HCT116 (cell line): Measurements from ENCODE around the gene GLI3.

Experiments used
- CEBPB ChIP-seq: IDR thresholded peaks from 2 replicates; pipeline ENCODE4 v1.6.1; 2012; ENCODE audit warnings: low read depth
- EZH2 ChIP-seq: fragments of 200-600 bp; sonication (generic); IDR thresholded peaks from 2 replicates; pipeline ENCODE4 v1.6.1; 2017; ENCODE audit warnings: antibody characterized with exemption, mixed run types
- JUND ChIP-seq: IDR thresholded peaks from 2 replicates; pipeline ENCODE4 v1.6.1; 2012
- MAX ChIP-seq: IDR thresholded peaks from 2 replicates; pipeline ENCODE4 v1.6.1; 2012
- POLR2A ChIP-seq: IDR thresholded peaks from 2 replicates; pipeline ENCODE4 v1.7.0; 2011; ENCODE audit warnings: borderline replicate concordance; ENCODE audit not compliant: insufficient read depth, insufficient read length; ENCODE audit errors: extremely low read depth
- POLR2AphosphoS5 ChIP-seq: IDR thresholded peaks from 2 replicates; pipeline ENCODE4 v1.6.1; 2011; ENCODE audit warnings: mild to moderate bottlenecking, low read depth, low read length, moderate library complexity
- RAD21 ChIP-seq: IDR thresholded peaks from 2 replicates; pipeline ENCODE4 v1.6.1; 2012; ENCODE audit warnings: low read depth, mild to moderate bottlenecking
- REST ChIP-seq: IDR thresholded peaks from 2 replicates; pipeline ENCODE4 v1.6.1; 2012; ENCODE audit warnings: low read depth
- SIN3A ChIP-seq: IDR thresholded peaks from 2 replicates; pipeline ENCODE4 v1.6.1; 2012; ENCODE audit warnings: low read depth
- TCF7L2 ChIP-seq: IDR thresholded peaks from 2 replicates; pipeline ENCODE4 v1.7.0; 2011; ENCODE audit warnings: borderline replicate concordance, inconsistent platforms; ENCODE audit not compliant: insufficient read depth, insufficient read length; ENCODE audit errors: extremely low read depth
- ZNF274 ChIP-seq: fragments of 200-500 bp; sonication (Bioruptor generic); IDR thresholded peaks from 2 replicates; pipeline ENCODE4 v1.6.1; 2014; ENCODE audit warnings: mild to moderate bottlenecking, low read depth, low read length, inconsistent platforms
- TF ChIP-seq, protein P1 (sequence below), 3 experiments: fragments of 200-600 bp in 1 of 3; sonication (generic) in 1 of 3; IDR thresholded peaks in 2 of 3; conservative IDR thresholded peaks in 1 of 3; 2 replicates each; pipeline ENCODE4 v1.5.1; 2012 to 2017; ENCODE audit warnings: low read depth in 2 of 3, low read length in 2 of 3, antibody characterized with exemption in 1 of 3, borderline replicate concordance in 1 of 3, control low read depth in 1 of 3, mild to moderate bottlenecking in 1 of 3, mixed read lengths in 1 of 3, mixed run types in 1 of 3, moderate library complexity in 1 of 3; ENCODE audit not compliant: insufficient read depth in 1 of 3

DNA sequence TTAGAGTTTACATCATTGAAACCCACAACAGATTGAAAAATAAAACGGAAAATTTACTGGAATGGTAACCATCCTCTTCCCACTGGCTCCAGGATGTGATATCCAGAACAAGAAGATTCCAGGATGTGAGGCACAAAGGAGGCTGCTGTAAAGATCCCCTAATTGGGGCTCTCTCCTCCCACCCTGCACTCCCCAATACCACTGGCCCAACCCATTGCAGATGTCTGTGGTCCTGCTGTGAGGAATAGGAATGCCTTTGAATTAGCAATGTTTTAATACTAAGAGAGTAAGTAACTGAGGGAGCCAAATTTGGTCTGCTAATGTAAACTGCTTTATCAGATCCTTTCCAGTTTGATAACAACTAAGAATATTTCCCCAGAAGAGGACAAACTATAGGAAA, 308.2 kb downstream of the GLI3 start:
- TF ChIP-seq CEBPB (no peak), EZH2 (no peak), MAX (no peak), ZNF274 (no peak), JUND (no peak), SIN3A (no peak), REST (no peak), TCF7L2 (no peak), POLR2A (no peak), RAD21 (no peak), POLR2AphosphoS5 (no peak)
- TF ChIP-seq, protein P1, sequence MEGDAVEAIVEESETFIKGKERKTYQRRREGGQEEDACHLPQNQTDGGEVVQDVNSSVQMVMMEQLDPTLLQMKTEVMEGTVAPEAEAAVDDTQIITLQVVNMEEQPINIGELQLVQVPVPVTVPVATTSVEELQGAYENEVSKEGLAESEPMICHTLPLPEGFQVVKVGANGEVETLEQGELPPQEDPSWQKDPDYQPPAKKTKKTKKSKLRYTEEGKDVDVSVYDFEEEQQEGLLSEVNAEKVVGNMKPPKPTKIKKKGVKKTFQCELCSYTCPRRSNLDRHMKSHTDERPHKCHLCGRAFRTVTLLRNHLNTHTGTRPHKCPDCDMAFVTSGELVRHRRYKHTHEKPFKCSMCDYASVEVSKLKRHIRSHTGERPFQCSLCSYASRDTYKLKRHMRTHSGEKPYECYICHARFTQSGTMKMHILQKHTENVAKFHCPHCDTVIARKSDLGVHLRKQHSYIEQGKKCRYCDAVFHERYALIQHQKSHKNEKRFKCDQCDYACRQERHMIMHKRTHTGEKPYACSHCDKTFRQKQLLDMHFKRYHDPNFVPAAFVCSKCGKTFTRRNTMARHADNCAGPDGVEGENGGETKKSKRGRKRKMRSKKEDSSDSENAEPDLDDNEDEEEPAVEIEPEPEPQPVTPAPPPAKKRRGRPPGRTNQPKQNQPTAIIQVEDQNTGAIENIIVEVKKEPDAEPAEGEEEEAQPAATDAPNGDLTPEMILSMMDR (IDR thresholded peaks at IDR 0.05 in 2 of 3, conservative IDR thresholded peaks at IDR 0.05 in 1 of 3; ENCODE audit: borderline replicate concordance in 1 of 3, insufficient read depth in 1 of 3, low read depth in 2 of 3, low read length in 2 of 3): no peak
